Neural cell (in vitro differentiated cells): ENCODE measurements around the gene WTAP. TPM values are rescaled to one million over a fixed set of nuclear protein-coding genes. Genes with fewer than 3 reads are reported as not detected.

Source experiments
- H2AFZ ChIP-seq: fragments of 200-600, 300-800 bp; sonication (generic), shearing (Covaris generic); 2 replicates; pipeline ENCODE4 v1.6.0; 2014; ENCODE audit warnings: low read depth, mild to moderate bottlenecking, antibody characterized with exemption, low read length, moderate library complexity
- H3F3A ChIP-seq: fragments of 200-600 bp; shearing (Covaris generic); 2 replicates; pipeline ENCODE4 v1.6.1; 2016; ENCODE audit warnings: mild to moderate bottlenecking, moderate library complexity, mixed read lengths, antibody characterized with exemption, low read length; ENCODE audit not compliant: insufficient read depth, poor library complexity, severe bottlenecking
- H3K27ac ChIP-seq: fragments of 200-600, 300-800 bp; sonication (generic), shearing (Covaris generic); 2 replicates; pipeline ENCODE4 v1.5.1; 2014; ENCODE audit warnings: mild to moderate bottlenecking, low read length, moderate library complexity
- H3K27me3 ChIP-seq: fragments of 300-800, 200-600 bp; sonication (generic), shearing (Covaris generic); 2 replicates; pipeline ENCODE4 v1.6.0; 2014; ENCODE audit warnings: mild to moderate bottlenecking, low read depth, low read length, moderate library complexity; ENCODE audit not compliant: insufficient read depth
- H3K36me3 ChIP-seq: fragments of 300-800, 200-600 bp; sonication (generic), shearing (Covaris generic); 2 replicates; pipeline ENCODE4 v1.5.1; 2014; ENCODE audit warnings: mild to moderate bottlenecking, antibody characterized with exemption, low read length, moderate library complexity; ENCODE audit not compliant: insufficient read depth
- H3K4me2 ChIP-seq: fragments of 300-800, 200-600 bp; sonication (generic), shearing (Covaris generic); 2 replicates; pipeline ENCODE4 v1.6.0; 2014; ENCODE audit warnings: mild to moderate bottlenecking, low read length
- H3K4me3 ChIP-seq: fragments of 300-800, 200-600 bp; sonication (generic), shearing (Covaris generic); 2 replicates; pipeline ENCODE4 v1.5.1; 2014; ENCODE audit warnings: mild to moderate bottlenecking, low read length, moderate library complexity
- H3K79me2 ChIP-seq: fragments of 200-600 bp; shearing (Covaris generic); replicated peaks from 2 replicates; pipeline ENCODE4 v1.6.0; 2014; ENCODE audit warnings: mild to moderate bottlenecking, low read length, moderate library complexity; ENCODE audit not compliant: insufficient read depth
- H3K9ac ChIP-seq: fragments of 300-800, 200-600 bp; sonication (generic), shearing (Covaris generic); 2 replicates; pipeline ENCODE4 v1.6.1; 2016; ENCODE audit warnings: mild to moderate bottlenecking, low read length, mixed read lengths
- H3K9me2 ChIP-seq: fragments of 200-600 bp; shearing (Covaris generic); 2 replicates; pipeline ENCODE4 v1.6.1; 2016; ENCODE audit warnings: mild to moderate bottlenecking, low read length, mixed read lengths; ENCODE audit not compliant: insufficient read depth
- H3K9me3 ChIP-seq: fragments of 200-600, 300-800 bp; sonication (generic), shearing (Covaris generic); 2 replicates; pipeline ENCODE4 v1.6.1; 2016; ENCODE audit warnings: mild to moderate bottlenecking, mixed run types, low read length, moderate library complexity, mixed read lengths
- H4K20me1 ChIP-seq: fragments of 200-600 bp; shearing (Covaris generic); 2 replicates; pipeline ENCODE4 v1.6.1; 2016; ENCODE audit warnings: mild to moderate bottlenecking, mixed run types; ENCODE audit not compliant: insufficient read depth
- EP300 ChIP-seq: fragments of 450-650 bp; conservative IDR thresholded peaks from 2 replicates; pipeline ENCODE4 v1.6.1; 2014; ENCODE audit warnings: antibody characterized with exemption, mild to moderate bottlenecking, moderate library complexity; ENCODE audit not compliant: poor library complexity, severe bottlenecking
- EZH2 ChIP-seq: fragments of 200-600, 300-800 bp; shearing (Covaris generic), sonication (generic); IDR thresholded peaks from 2 replicates; pipeline ENCODE4 v1.6.1; 2014; ENCODE audit warnings: antibody characterized with exemption, low read length, borderline replicate concordance, mild to moderate bottlenecking; ENCODE audit not compliant: insufficient read depth, poor library complexity, severe bottlenecking
- MXI1 ChIP-seq: fragments of 450-650 bp; conservative IDR thresholded peaks from 2 replicates; pipeline ENCODE4 v1.6.1; 2014; ENCODE audit warnings: antibody characterized with exemption, mild to moderate bottlenecking; ENCODE audit not compliant: poor library complexity, severe bottlenecking
- POLR2AphosphoS5 ChIP-seq: IDR thresholded peaks from 2 replicates; pipeline ENCODE4 v1.6.1; 2012
- RAD21 ChIP-seq: fragments of 450-650 bp; conservative IDR thresholded peaks from 2 replicates; pipeline ENCODE4 v1.6.1; 2014; ENCODE audit warnings: antibody characterized with exemption, mild to moderate bottlenecking, moderate library complexity
- SMC3 ChIP-seq: fragments of 450-650 bp; conservative IDR thresholded peaks from 2 replicates; pipeline ENCODE4 v1.6.1; 2014; ENCODE audit warnings: antibody characterized with exemption, mild to moderate bottlenecking, moderate library complexity; ENCODE audit not compliant: poor library complexity
- TAF1 ChIP-seq: IDR thresholded peaks from 2 replicates; pipeline ENCODE4 v1.6.1; 2012; ENCODE audit warnings: low read depth
- polyA plus RNA-seq: library from polyadenylated mRNA; depleted of rRNA; stranded (reverse); fragments of >200 nt; gene quantifications from 2 replicates; pipeline ENCODE4 v1.2.3, GENCODE V29; 2014
- TF ChIP-seq, protein P1 (sequence below): fragments of 450-650 bp; IDR thresholded peaks from 2 replicates; pipeline ENCODE4 v1.5.1; 2014; ENCODE audit warnings: antibody characterized with exemption, mild to moderate bottlenecking, moderate library complexity; ENCODE audit not compliant: poor library complexity, severe bottlenecking
- TF ChIP-seq, protein P2 (sequence below): IDR thresholded peaks from 2 replicates; pipeline ENCODE4 v1.6.1; 2012; ENCODE audit warnings: borderline replicate concordance

WTAP gene
- polyA plus RNA-seq, 1 donor from 2014 or later, result 94.1 TPM

DNA sequence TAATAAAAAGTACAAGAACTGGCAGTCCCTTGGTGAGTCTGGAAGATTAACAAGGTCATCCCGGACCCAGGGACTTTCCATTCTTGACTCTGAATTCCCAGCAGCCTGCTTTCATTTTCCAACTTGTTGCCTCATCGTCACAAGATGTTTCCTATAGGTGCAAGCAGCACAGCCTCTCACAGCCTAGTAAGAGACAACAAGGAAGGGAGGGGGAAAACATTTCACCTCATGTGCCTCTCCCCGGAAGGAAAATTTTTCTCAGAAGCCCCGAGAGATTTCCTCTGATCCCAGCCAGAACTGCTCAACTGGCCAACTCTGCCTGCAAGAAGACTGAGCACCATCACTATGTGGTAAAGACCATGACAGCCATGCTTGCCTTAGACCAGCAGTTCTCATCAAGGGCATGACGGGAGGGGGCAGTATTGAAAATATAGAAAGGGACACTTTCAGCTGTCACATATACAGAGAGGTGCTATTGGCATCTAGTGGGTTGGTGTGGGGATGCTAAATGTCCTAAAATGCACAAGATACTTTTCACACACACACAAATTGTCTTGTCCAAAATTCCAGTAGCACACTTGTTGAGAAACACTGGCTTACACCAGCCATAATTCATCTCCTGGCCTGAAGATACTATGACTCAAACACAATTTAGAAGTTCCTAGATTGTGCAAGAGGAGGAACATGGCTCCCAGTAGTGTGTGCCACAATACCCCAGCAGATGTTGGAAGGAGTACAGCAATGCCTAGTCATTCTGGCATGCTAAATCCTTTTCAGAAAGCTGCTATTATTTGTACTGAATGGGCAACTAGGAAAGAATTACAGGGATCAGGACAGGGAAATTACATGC lies 10.8 kb upstream of the WTAP start:
- H3K9me3 ChIP-seq, result no peaks in the 10 kb centered on the region
- no peaks in the 10 kb centered on the region for H4K20me1 ChIP-seq
- H3K4me2 ChIP-seq, result no peak overlapping the region
- TF ChIP-seq RAD21 (no peak), POLR2AphosphoS5 (no peak), TAF1 (no peak), EP300 (no peak), EZH2 (no peak)
- TF ChIP-seq, protein P1, sequence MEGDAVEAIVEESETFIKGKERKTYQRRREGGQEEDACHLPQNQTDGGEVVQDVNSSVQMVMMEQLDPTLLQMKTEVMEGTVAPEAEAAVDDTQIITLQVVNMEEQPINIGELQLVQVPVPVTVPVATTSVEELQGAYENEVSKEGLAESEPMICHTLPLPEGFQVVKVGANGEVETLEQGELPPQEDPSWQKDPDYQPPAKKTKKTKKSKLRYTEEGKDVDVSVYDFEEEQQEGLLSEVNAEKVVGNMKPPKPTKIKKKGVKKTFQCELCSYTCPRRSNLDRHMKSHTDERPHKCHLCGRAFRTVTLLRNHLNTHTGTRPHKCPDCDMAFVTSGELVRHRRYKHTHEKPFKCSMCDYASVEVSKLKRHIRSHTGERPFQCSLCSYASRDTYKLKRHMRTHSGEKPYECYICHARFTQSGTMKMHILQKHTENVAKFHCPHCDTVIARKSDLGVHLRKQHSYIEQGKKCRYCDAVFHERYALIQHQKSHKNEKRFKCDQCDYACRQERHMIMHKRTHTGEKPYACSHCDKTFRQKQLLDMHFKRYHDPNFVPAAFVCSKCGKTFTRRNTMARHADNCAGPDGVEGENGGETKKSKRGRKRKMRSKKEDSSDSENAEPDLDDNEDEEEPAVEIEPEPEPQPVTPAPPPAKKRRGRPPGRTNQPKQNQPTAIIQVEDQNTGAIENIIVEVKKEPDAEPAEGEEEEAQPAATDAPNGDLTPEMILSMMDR, result no peak
- TF ChIP-seq, protein P2, sequence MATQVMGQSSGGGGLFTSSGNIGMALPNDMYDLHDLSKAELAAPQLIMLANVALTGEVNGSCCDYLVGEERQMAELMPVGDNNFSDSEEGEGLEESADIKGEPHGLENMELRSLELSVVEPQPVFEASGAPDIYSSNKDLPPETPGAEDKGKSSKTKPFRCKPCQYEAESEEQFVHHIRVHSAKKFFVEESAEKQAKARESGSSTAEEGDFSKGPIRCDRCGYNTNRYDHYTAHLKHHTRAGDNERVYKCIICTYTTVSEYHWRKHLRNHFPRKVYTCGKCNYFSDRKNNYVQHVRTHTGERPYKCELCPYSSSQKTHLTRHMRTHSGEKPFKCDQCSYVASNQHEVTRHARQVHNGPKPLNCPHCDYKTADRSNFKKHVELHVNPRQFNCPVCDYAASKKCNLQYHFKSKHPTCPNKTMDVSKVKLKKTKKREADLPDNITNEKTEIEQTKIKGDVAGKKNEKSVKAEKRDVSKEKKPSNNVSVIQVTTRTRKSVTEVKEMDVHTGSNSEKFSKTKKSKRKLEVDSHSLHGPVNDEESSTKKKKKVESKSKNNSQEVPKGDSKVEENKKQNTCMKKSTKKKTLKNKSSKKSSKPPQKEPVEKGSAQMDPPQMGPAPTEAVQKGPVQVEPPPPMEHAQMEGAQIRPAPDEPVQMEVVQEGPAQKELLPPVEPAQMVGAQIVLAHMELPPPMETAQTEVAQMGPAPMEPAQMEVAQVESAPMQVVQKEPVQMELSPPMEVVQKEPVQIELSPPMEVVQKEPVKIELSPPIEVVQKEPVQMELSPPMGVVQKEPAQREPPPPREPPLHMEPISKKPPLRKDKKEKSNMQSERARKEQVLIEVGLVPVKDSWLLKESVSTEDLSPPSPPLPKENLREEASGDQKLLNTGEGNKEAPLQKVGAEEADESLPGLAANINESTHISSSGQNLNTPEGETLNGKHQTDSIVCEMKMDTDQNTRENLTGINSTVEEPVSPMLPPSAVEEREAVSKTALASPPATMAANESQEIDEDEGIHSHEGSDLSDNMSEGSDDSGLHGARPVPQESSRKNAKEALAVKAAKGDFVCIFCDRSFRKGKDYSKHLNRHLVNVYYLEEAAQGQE, result no peak
- no peak overlapping the region for H3K9ac ChIP-seq
- H3K79me2 ChIP-seq, result peaks cover 9% of the 10 kb centered on the region
- H3F3A ChIP-seq, result no peaks in the 10 kb centered on the region
- no peaks in the 10 kb centered on the region for H3K36me3 ChIP-seq
- no peak overlapping the region for H3K4me3 ChIP-seq
- no peaks in the 10 kb centered on the region for H3K9me2 ChIP-seq
- H3K27me3 ChIP-seq, result no peaks in the 10 kb centered on the region
- no peak overlapping the region for H3K27ac ChIP-seq
- H2AFZ ChIP-seq, result no peak overlapping the region

DNA sequence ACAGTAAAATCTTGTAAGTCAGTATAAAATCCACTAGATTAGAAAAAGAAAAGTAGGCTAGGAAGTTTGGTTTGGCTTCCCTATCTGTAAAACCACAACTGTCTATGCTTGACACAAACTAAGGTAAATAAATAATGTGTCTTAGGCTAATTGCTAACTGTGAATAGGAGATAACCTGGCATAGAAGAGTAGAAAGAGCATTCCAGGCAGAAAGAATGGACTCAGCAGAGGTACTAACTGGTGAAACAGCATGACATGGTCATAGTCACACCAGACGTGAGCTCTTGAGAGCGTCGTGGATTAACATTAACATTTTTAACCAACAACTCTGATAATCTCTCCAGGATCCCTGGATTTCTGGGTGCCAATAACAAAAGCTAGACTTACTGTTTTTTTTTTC lies 8.7 kb upstream of the WTAP start:
- Histone ChIP-seq H3K27ac (no peak overlapping the region), H3K36me3 (no peaks in the 10 kb centered on the region), H3K4me2 (no peak overlapping the region), H3K4me3 (no peak overlapping the region), H3K9me3 (no peaks in the 10 kb centered on the region), H3K9me2 (no peaks in the 10 kb centered on the region), H3F3A (no peaks in the 10 kb centered on the region), H2AFZ (no peak overlapping the region), H3K9ac (no peak overlapping the region), H3K79me2 (peaks cover 14% of the 10 kb centered on the region), H4K20me1 (no peaks in the 10 kb centered on the region), H3K27me3 (no peaks in the 10 kb centered on the region)
- TF ChIP-seq SMC3, result no peak

DNA sequence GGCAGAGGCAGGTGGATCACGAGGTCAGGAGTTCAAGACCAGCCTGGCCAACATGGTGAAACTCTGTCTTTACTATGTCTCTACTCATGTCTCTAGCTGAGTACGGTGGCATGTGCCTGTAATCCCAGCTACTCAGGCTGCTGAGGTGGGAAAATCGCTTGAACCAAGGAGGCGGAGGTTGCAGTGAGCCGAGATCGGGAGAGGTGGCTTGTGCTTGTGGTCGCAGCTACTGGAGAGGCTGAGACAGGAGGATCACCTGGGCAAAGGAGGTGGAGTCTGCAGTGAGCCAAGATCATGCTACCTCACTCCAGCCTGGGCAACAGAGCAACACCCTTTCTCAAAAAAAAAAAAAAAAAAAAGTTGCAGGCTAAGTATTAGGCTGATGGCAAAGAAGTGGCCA lies 8.0 kb upstream of the WTAP start:
- no peaks in the 10 kb centered on the region for H3F3A ChIP-seq
- peaks cover 17% of the 10 kb centered on the region for H3K79me2 ChIP-seq
- H3K4me2 ChIP-seq, result no peak overlapping the region
- TF ChIP-seq SMC3, result no peak
- TF ChIP-seq EZH2, result no peak
- no peak for TF ChIP-seq TAF1
- no peak for TF ChIP-seq RAD21
- TF ChIP-seq, protein P2, result no peak
- TF ChIP-seq POLR2AphosphoS5, result no peak
- TF ChIP-seq, protein P1, result no peak
- TF ChIP-seq MXI1, result no peak
- TF ChIP-seq EP300, result no peak
- H3K9ac ChIP-seq, result no peak overlapping the region
- H2AFZ ChIP-seq, result no peak overlapping the region
- no peaks in the 10 kb centered on the region for H3K36me3 ChIP-seq
- H3K9me2 ChIP-seq, result no peaks in the 10 kb centered on the region
- no peaks in the 10 kb centered on the region for H3K27me3 ChIP-seq
- no peak overlapping the region for H3K27ac ChIP-seq
- no peaks in the 10 kb centered on the region for H3K9me3 ChIP-seq
- no peak overlapping the region for H3K4me3 ChIP-seq
- H4K20me1 ChIP-seq, result no peaks in the 10 kb centered on the region
